CD8-positive, alpha-beta memory T cell (primary cell): ENCODE measurements around the gene KCNQ5. TPM values are rescaled to one million over a fixed set of nuclear protein-coding genes. Genes with fewer than 3 reads are reported as not detected.

Experiments
- CTCF ChIA-PET: fragments of 350-600 bp; sonication (Branson Sonifier 250); formaldehyde crosslinking; loops from one replicate; lab custom pipeline; 2021; ENCODE audit warnings: antibody characterized with exemption; lab: Charles Lee
- POLR2A ChIA-PET: fragments of 350-600 bp; sonication (Branson Sonifier 250); formaldehyde crosslinking; loops from one replicate; lab custom pipeline; 2021; ENCODE audit warnings: antibody characterized with exemption; lab: Charles Lee
- DNase-seq, 5 donors: peaks; one replicate each; pipeline versions ENCODE4 v3.0.0 to v3.0.0-alpha.2; 2020 to 2022; ENCODE audit warnings: mixed read lengths in 1 of 5
- H3K27ac ChIP-seq: one replicate; pipeline ENCODE4 v1.7.0; 2013; ENCODE audit warnings: low read depth, mild to moderate bottlenecking, low read length, moderate library complexity
- H3K27me3 ChIP-seq: 2 replicates; pipeline ENCODE4 v1.7.0; 2013; ENCODE audit warnings: low read length, mild to moderate bottlenecking; ENCODE audit not compliant: insufficient read depth, poor library complexity, severe bottlenecking
- H3K36me3 ChIP-seq: 2 replicates; pipeline ENCODE4 v1.7.0; 2013; ENCODE audit warnings: mild to moderate bottlenecking, low read length, moderate library complexity; ENCODE audit not compliant: insufficient read depth
- H3K4me1 ChIP-seq: 2 replicates; pipeline ENCODE4 v1.7.0; 2013; ENCODE audit warnings: mild to moderate bottlenecking, low read length, moderate library complexity; ENCODE audit not compliant: insufficient read depth
- H3K4me3 ChIP-seq: 2 replicates; pipeline ENCODE4 v1.7.0; 2013; ENCODE audit warnings: mild to moderate bottlenecking, low read length
- H3K9me3 ChIP-seq: 2 replicates; pipeline ENCODE4 v1.7.0; 2013; ENCODE audit warnings: mild to moderate bottlenecking, low read length
- H3K27ac Mint-ChIP-seq, 8 donors: one replicate each; pipeline ENCODE4 v1.8.0; 2020 to 2021; ENCODE audit warnings: mixed read lengths in 8 of 8, mild to moderate bottlenecking in 6 of 8, inconsistent platforms in 3 of 8, moderate library complexity in 3 of 8
- H3K27me3 Mint-ChIP-seq, 2 donors: one replicate each; pipeline ENCODE4 v1.8.0; 2020 to 2021; ENCODE audit warnings: mixed read lengths in 2 of 2, mild to moderate bottlenecking in 1 of 2, moderate library complexity in 1 of 2
- H3K36me3 Mint-ChIP-seq, 3 donors: one replicate each; pipeline ENCODE4 v1.8.0; 2020 to 2021; ENCODE audit warnings: mixed read lengths in 3 of 3, inconsistent platforms in 1 of 3, mild to moderate bottlenecking in 1 of 3
- H3K4me1 Mint-ChIP-seq, 3 donors: one replicate each; pipeline ENCODE4 v1.8.0; 2020 to 2021; ENCODE audit warnings: mixed read lengths in 3 of 3, inconsistent platforms in 1 of 3, mild to moderate bottlenecking in 1 of 3
- H3K4me3 Mint-ChIP-seq, 7 donors: one replicate each; pipeline ENCODE4 v1.8.0; 2020 to 2021; ENCODE audit warnings: mixed read lengths in 7 of 7, mild to moderate bottlenecking in 6 of 7, moderate library complexity in 4 of 7, inconsistent platforms in 2 of 7
- H3K9me3 Mint-ChIP-seq, 5 donors: one replicate each; pipeline ENCODE4 v1.8.0; 2020 to 2022; ENCODE audit warnings: mixed read lengths in 5 of 5, mild to moderate bottlenecking in 3 of 5, moderate library complexity in 2 of 5, inconsistent platforms in 1 of 5
- polyA plus RNA-seq: library from polyadenylated mRNA; unstranded; fragments of 300-500 nt; fragmentation: Illumina TruSeq; gene quantifications from one replicate; pipeline ENCODE4 v1.2.3, GENCODE V29; 2021
- total RNA-seq, 2 experiments: library from RNA; stranded (reverse); gene quantifications; one replicate each; pipeline ENCODE4 v1.2.3, GENCODE V29; 2021

The KCNQ5 gene
- total and polyA plus RNA-seq, 3 experiments from 2014 or later: 0.85 to 8.5 (median 7.9) TPM

DNA sequence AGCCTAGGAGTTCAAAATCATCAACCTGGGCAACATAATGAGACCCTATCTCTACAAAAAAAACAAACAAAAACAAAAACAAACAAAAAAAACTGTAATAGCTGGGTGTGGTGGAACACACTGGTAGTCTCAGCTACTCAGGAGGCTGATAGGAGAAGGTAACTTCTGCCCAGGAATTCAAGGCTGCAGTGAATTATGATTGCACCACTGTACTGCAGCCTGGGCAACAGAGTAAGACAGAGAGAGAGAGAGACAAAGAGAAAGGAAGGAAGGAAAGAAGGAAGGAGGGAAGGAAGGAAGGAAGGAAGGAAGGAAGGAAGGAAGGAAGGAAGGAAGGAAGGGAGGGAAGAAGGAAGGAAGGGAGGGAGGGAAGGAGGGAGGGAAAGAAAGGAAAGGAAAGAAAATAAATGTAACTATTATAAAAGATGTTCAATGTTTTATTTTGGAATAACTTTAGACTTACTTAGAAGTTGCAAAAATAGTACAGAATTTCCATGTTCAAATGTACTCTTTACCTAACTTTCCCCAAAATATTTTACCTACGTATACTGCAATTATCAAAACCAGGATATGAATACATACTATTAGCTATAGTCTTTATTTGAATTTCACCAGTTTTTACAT lies 428.2 kb downstream of the KCNQ5 start:
- no peaks in the 10 kb centered on the region for H3K9me3 ChIP-seq
- H3K4me3 ChIP-seq: no peak overlapping the region
- CTCF ChIA-PET: no interaction called here
- no peaks in the 10 kb centered on the region for H3K36me3 ChIP-seq
- peaks cover 0 to 5% of the 10 kb centered on the region in 2 donors for H3K27me3 Mint-ChIP-seq
- H3K4me1 Mint-ChIP-seq: peaks cover 6 to 7% (median 7%) of the 10 kb centered on the region in 3 donors
- peaks cover 0 to 3% (median 0%) of the 10 kb centered on the region in 5 donors for H3K9me3 Mint-ChIP-seq
- H3K27me3 ChIP-seq: no peaks in the 10 kb centered on the region
- POLR2A ChIA-PET: no interaction called here
- no peak overlapping the region for H3K27ac Mint-ChIP-seq
- H3K27ac ChIP-seq: no peak overlapping the region
- no peaks in the 10 kb centered on the region for H3K4me1 ChIP-seq
- H3K36me3 Mint-ChIP-seq: peaks cover 0 to 10% (median 0%) of the 10 kb centered on the region in 3 donors
- peak overlapping the region in 1 of 7 donors; percentile 61 for H3K4me3 Mint-ChIP-seq
- DNase-seq: no peak

DNA sequence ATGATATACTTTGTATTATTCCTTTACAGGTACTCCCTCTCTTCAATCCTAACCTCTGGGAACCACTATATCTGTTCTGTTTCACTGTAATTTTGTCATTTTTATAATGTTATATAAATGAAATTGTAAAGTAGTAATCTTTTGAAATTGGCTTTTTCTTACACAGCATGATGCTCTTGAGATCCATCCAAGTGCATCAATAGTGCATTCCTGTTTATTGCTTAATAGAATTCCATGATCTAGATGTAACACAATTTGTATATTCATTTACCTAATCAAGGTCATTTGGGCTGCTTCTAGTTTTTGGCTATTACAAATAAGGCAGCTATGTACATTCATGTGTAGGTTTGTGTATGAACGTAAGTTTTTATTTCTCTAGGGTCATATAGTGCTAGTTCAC lies 428.8 kb downstream of the KCNQ5 start:
- ChIA-PET CTCF (no interaction called here), POLR2A (no interaction called here)
- no peak overlapping the region for H3K4me3 ChIP-seq
- no peak overlapping the region for H3K4me3 Mint-ChIP-seq
- no peak overlapping the region for H3K27ac ChIP-seq
- no peaks in the 10 kb centered on the region for H3K27me3 ChIP-seq
- peaks cover 0 to 3% (median 0%) of the 10 kb centered on the region in 5 donors for H3K9me3 Mint-ChIP-seq
- H3K27me3 Mint-ChIP-seq: peaks cover 0 to 5% of the 10 kb centered on the region in 2 donors
- no peak for DNase-seq
- H3K4me1 Mint-ChIP-seq: peaks cover 6 to 7% (median 7%) of the 10 kb centered on the region in 3 donors
- H3K9me3 ChIP-seq: no peaks in the 10 kb centered on the region
- no peaks in the 10 kb centered on the region for H3K4me1 ChIP-seq
- H3K36me3 Mint-ChIP-seq: peaks cover 0 to 5% (median 0%) of the 10 kb centered on the region in 3 donors
- H3K27ac Mint-ChIP-seq: no peak overlapping the region
- H3K36me3 ChIP-seq: no peaks in the 10 kb centered on the region

- no peaks in the 10 kb centered on the region for H3K4me1 ChIP-seq
- no peaks in the 10 kb centered on the region for H3K36me3 ChIP-seq
- H3K27ac Mint-ChIP-seq: no peak overlapping the region
- peaks cover 0 to 3% (median 0%) of the 10 kb centered on the region in 5 donors for H3K9me3 Mint-ChIP-seq
- no peak overlapping the region for H3K4me3 ChIP-seq
- H3K27ac ChIP-seq: no peak overlapping the region
- CTCF ChIA-PET: no interaction called here
- DNase-seq: peak in 1 of 5 donors; percentile 1
- POLR2A ChIA-PET: no interaction called here
- H3K4me3 Mint-ChIP-seq: peak overlapping the region in 2 of 7 donors; percentile 10 to 71
- H3K27me3 ChIP-seq: no peaks in the 10 kb centered on the region
- peaks cover 6 to 7% (median 7%) of the 10 kb centered on the region in 3 donors for H3K4me1 Mint-ChIP-seq
- H3K36me3 Mint-ChIP-seq: peaks cover 0 to 4% (median 0%) of the 10 kb centered on the region in 3 donors
- peaks cover 0 to 5% of the 10 kb centered on the region in 2 donors for H3K27me3 Mint-ChIP-seq
- H3K9me3 ChIP-seq: no peaks in the 10 kb centered on the region
Measured at GRCh38 chr6:73051147-73051546, 429.3 kb downstream of the KCNQ5 start.

DNA sequence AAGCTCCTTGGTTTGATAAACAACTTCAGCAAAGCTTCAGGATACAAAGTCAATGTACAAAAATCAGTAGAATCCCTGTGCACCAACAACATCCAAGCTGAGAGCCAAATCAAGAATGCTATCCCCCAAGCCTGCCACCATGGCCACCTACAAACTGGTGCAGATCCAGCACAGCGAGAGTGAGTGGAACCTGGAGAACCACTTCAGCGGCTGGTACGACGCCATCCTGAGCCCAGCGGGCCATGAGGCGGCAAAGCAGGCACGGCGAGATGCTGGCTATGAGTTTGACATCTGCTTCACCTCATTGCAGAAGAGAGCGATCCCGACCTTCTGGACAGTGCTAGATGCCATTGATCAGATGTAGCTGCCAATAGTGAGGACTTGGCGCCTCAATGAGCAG lies 433.1 kb downstream of the KCNQ5 start:
- H3K27me3 Mint-ChIP-seq: no peaks in the 10 kb centered on the region
- POLR2A ChIA-PET: no interaction called here

DNA sequence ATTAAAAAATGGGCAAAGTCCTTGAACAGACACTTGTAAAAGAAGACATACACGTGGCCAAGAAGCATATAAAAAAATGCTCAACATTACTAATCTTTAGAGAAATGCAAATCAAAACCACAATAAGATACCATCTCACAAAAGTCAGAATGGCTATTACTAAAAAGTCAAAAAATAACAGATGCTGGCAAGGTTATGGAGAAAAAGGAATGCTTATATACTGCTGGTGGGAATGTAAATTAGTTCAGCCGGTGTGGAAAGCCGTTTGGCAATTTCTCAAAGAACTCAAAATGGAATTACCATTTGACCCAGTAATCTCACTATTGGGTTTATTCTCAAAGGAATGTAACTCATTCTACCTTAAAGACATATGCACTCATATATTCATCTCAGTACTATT lies 436.9 kb downstream of the KCNQ5 start:
- CTCF ChIA-PET: no interaction called here
- no peaks in the 10 kb centered on the region for H3K4me1 Mint-ChIP-seq

More for the DNA sequence above, 433.1 kb downstream of the KCNQ5 start:
- no peak overlapping the region for H3K4me3 ChIP-seq
- H3K27me3 ChIP-seq: no peaks in the 10 kb centered on the region
- no peaks in the 10 kb centered on the region for H3K4me1 ChIP-seq
- DNase-seq: no peak
- no peak overlapping the region for H3K27ac Mint-ChIP-seq
- no peaks in the 10 kb centered on the region for H3K36me3 ChIP-seq
- H3K4me3 Mint-ChIP-seq: no peak overlapping the region
- CTCF ChIA-PET: no interaction called here
- no peaks in the 10 kb centered on the region for H3K36me3 Mint-ChIP-seq
- no peaks in the 10 kb centered on the region for H3K9me3 ChIP-seq
- no peak overlapping the region for H3K27ac ChIP-seq
- peaks cover 6 to 7% (median 7%) of the 10 kb centered on the region in 3 donors for H3K4me1 Mint-ChIP-seq
- H3K9me3 Mint-ChIP-seq: peaks cover 0 to 5% (median 0%) of the 10 kb centered on the region in 5 donors

DNA sequence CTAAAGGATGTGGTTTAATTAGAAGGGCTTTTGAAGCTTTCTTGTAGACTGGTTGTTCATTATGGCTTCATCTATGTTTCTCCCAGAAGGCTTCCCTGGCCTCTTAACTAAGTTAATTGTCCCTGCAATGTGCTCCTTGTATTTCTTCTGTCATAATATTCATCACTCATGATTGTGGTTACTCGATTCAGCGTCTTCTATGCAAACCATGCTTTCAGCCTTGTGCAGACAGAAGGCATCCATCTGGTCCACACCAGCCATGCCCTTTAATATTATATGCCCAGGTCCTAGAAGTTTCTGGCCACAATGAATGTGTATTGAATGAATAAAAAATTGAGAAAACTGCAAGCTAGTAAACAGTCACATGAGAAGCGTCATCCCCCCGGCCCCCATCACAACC lies 440.3 kb downstream of the KCNQ5 start:
- Mint-ChIP-seq H3K4me1 (no peaks in the 10 kb centered on the region), H3K9me3 (peaks cover 0 to 3% (median 0%) of the 10 kb centered on the region in 5 donors), H3K36me3 (peaks cover 0 to 1% (median 0%) of the 10 kb centered on the region in 3 donors), H3K27ac (no peak overlapping the region), H3K4me3 (no peak overlapping the region), H3K27me3 (no peaks in the 10 kb centered on the region)
- no peaks in the 10 kb centered on the region for H3K36me3 ChIP-seq
- no peak overlapping the region for H3K4me3 ChIP-seq
- no peak overlapping the region for H3K27ac ChIP-seq
- ChIA-PET POLR2A (no interaction called here), CTCF (no interaction called here)
- DNase-seq: no peak
- no peaks in the 10 kb centered on the region for H3K27me3 ChIP-seq
- H3K9me3 ChIP-seq: no peaks in the 10 kb centered on the region
- no peaks in the 10 kb centered on the region for H3K4me1 ChIP-seq

More for the DNA sequence above, 436.9 kb downstream of the KCNQ5 start:
- Histone ChIP-seq H3K9me3 (no peaks in the 10 kb centered on the region), H3K4me1 (no peaks in the 10 kb centered on the region), H3K27ac (no peak overlapping the region), H3K36me3 (no peaks in the 10 kb centered on the region), H3K4me3 (no peak overlapping the region), H3K27me3 (no peaks in the 10 kb centered on the region)
- no peaks in the 10 kb centered on the region for H3K27me3 Mint-ChIP-seq
- no peak overlapping the region for H3K27ac Mint-ChIP-seq
- peaks cover 0 to 5% (median 0%) of the 10 kb centered on the region in 5 donors for H3K9me3 Mint-ChIP-seq
- POLR2A ChIA-PET: no interaction called here
- H3K4me3 Mint-ChIP-seq: no peak overlapping the region
- no peak for DNase-seq
- H3K36me3 Mint-ChIP-seq: no peaks in the 10 kb centered on the region

- H3K4me1 ChIP-seq: no peaks in the 10 kb centered on the region
- H3K4me3 ChIP-seq: no peak overlapping the region
- Mint-ChIP-seq H3K27ac (no peak overlapping the region), H3K36me3 (peaks cover 0 to 1% (median 0%) of the 10 kb centered on the region in 3 donors), H3K27me3 (no peaks in the 10 kb centered on the region), H3K9me3 (peaks cover 0 to 3% (median 0%) of the 10 kb centered on the region in 5 donors), H3K4me1 (no peaks in the 10 kb centered on the region), H3K4me3 (no peak overlapping the region)
- no peak for DNase-seq
- H3K36me3 ChIP-seq: no peaks in the 10 kb centered on the region
- no peaks in the 10 kb centered on the region for H3K27me3 ChIP-seq
- H3K9me3 ChIP-seq: no peaks in the 10 kb centered on the region
- ChIA-PET CTCF (no interaction called here), POLR2A (no interaction called here)
- H3K27ac ChIP-seq: no peak overlapping the region
Measured at GRCh38 chr6:73062837-73063236, 441.0 kb downstream of the KCNQ5 start.

- Histone ChIP-seq H3K27ac (no peak overlapping the region), H3K4me1 (no peaks in the 10 kb centered on the region), H3K4me3 (no peak overlapping the region), H3K9me3 (no peaks in the 10 kb centered on the region), H3K27me3 (no peaks in the 10 kb centered on the region), H3K36me3 (no peaks in the 10 kb centered on the region)
- no peaks in the 10 kb centered on the region for H3K27me3 Mint-ChIP-seq
- DNase-seq: no peak
- no peak overlapping the region for H3K27ac Mint-ChIP-seq
- no peaks in the 10 kb centered on the region for H3K9me3 Mint-ChIP-seq
- H3K4me3 Mint-ChIP-seq: no peak overlapping the region
- no peaks in the 10 kb centered on the region for H3K4me1 Mint-ChIP-seq
- POLR2A ChIA-PET: no interaction called here
- H3K36me3 Mint-ChIP-seq: peaks cover 0 to 1% (median 0%) of the 10 kb centered on the region in 3 donors
- CTCF ChIA-PET: no interaction called here
Measured at GRCh38 chr6:73064266-73064665, 442.4 kb downstream of the KCNQ5 start.
